Neural cell (in vitro differentiated cells): ENCODE data around the gene TRAK1. TPM values are rescaled to one million over a fixed set of nuclear protein-coding genes. Genes with fewer than 3 reads are reported as not detected.

Experiments used
- H2AFZ ChIP-seq: fragments of 200-600, 300-800 bp; sonication (generic), shearing (Covaris generic); 2 replicates; pipeline ENCODE4 v1.6.0; 2014; ENCODE audit warnings: low read depth, mild to moderate bottlenecking, antibody characterized with exemption, low read length, moderate library complexity
- H3F3A ChIP-seq: fragments of 200-600 bp; shearing (Covaris generic); 2 replicates; pipeline ENCODE4 v1.6.1; 2016; ENCODE audit warnings: mild to moderate bottlenecking, moderate library complexity, mixed read lengths, antibody characterized with exemption, low read length; ENCODE audit not compliant: insufficient read depth, poor library complexity, severe bottlenecking
- H3K27ac ChIP-seq: fragments of 200-600, 300-800 bp; sonication (generic), shearing (Covaris generic); 2 replicates; pipeline ENCODE4 v1.5.1; 2014; ENCODE audit warnings: mild to moderate bottlenecking, low read length, moderate library complexity
- H3K27me3 ChIP-seq: fragments of 300-800, 200-600 bp; sonication (generic), shearing (Covaris generic); 2 replicates; pipeline ENCODE4 v1.6.0; 2014; ENCODE audit warnings: mild to moderate bottlenecking, low read depth, low read length, moderate library complexity; ENCODE audit not compliant: insufficient read depth
- H3K36me3 ChIP-seq: fragments of 300-800, 200-600 bp; sonication (generic), shearing (Covaris generic); 2 replicates; pipeline ENCODE4 v1.5.1; 2014; ENCODE audit warnings: mild to moderate bottlenecking, antibody characterized with exemption, low read length, moderate library complexity; ENCODE audit not compliant: insufficient read depth
- H3K4me2 ChIP-seq: fragments of 300-800, 200-600 bp; sonication (generic), shearing (Covaris generic); 2 replicates; pipeline ENCODE4 v1.6.0; 2014; ENCODE audit warnings: mild to moderate bottlenecking, low read length
- H3K4me3 ChIP-seq: fragments of 300-800, 200-600 bp; sonication (generic), shearing (Covaris generic); 2 replicates; pipeline ENCODE4 v1.5.1; 2014; ENCODE audit warnings: mild to moderate bottlenecking, low read length, moderate library complexity
- H3K79me2 ChIP-seq: fragments of 200-600 bp; shearing (Covaris generic); replicated peaks from 2 replicates; pipeline ENCODE4 v1.6.0; 2014; ENCODE audit warnings: mild to moderate bottlenecking, low read length, moderate library complexity; ENCODE audit not compliant: insufficient read depth
- H3K9ac ChIP-seq: fragments of 300-800, 200-600 bp; sonication (generic), shearing (Covaris generic); 2 replicates; pipeline ENCODE4 v1.6.1; 2016; ENCODE audit warnings: mild to moderate bottlenecking, low read length, mixed read lengths
- H3K9me2 ChIP-seq: fragments of 200-600 bp; shearing (Covaris generic); 2 replicates; pipeline ENCODE4 v1.6.1; 2016; ENCODE audit warnings: mild to moderate bottlenecking, low read length, mixed read lengths; ENCODE audit not compliant: insufficient read depth
- H3K9me3 ChIP-seq: fragments of 200-600, 300-800 bp; sonication (generic), shearing (Covaris generic); 2 replicates; pipeline ENCODE4 v1.6.1; 2016; ENCODE audit warnings: mild to moderate bottlenecking, mixed run types, low read length, moderate library complexity, mixed read lengths
- H4K20me1 ChIP-seq: fragments of 200-600 bp; shearing (Covaris generic); 2 replicates; pipeline ENCODE4 v1.6.1; 2016; ENCODE audit warnings: mild to moderate bottlenecking, mixed run types; ENCODE audit not compliant: insufficient read depth
- EP300 ChIP-seq: fragments of 450-650 bp; conservative IDR thresholded peaks from 2 replicates; pipeline ENCODE4 v1.6.1; 2014; ENCODE audit warnings: antibody characterized with exemption, mild to moderate bottlenecking, moderate library complexity; ENCODE audit not compliant: poor library complexity, severe bottlenecking
- EZH2 ChIP-seq: fragments of 200-600, 300-800 bp; shearing (Covaris generic), sonication (generic); IDR thresholded peaks from 2 replicates; pipeline ENCODE4 v1.6.1; 2014; ENCODE audit warnings: antibody characterized with exemption, low read length, borderline replicate concordance, mild to moderate bottlenecking; ENCODE audit not compliant: insufficient read depth, poor library complexity, severe bottlenecking
- MXI1 ChIP-seq: fragments of 450-650 bp; conservative IDR thresholded peaks from 2 replicates; pipeline ENCODE4 v1.6.1; 2014; ENCODE audit warnings: antibody characterized with exemption, mild to moderate bottlenecking; ENCODE audit not compliant: poor library complexity, severe bottlenecking
- POLR2AphosphoS5 ChIP-seq: IDR thresholded peaks from 2 replicates; pipeline ENCODE4 v1.6.1; 2012
- RAD21 ChIP-seq: fragments of 450-650 bp; conservative IDR thresholded peaks from 2 replicates; pipeline ENCODE4 v1.6.1; 2014; ENCODE audit warnings: antibody characterized with exemption, mild to moderate bottlenecking, moderate library complexity
- REST ChIP-seq: IDR thresholded peaks from 2 replicates; pipeline ENCODE4 v1.6.1; 2012; ENCODE audit warnings: borderline replicate concordance
- SMC3 ChIP-seq: fragments of 450-650 bp; conservative IDR thresholded peaks from 2 replicates; pipeline ENCODE4 v1.6.1; 2014; ENCODE audit warnings: antibody characterized with exemption, mild to moderate bottlenecking, moderate library complexity; ENCODE audit not compliant: poor library complexity
- TAF1 ChIP-seq: IDR thresholded peaks from 2 replicates; pipeline ENCODE4 v1.6.1; 2012; ENCODE audit warnings: low read depth
- polyA plus RNA-seq: library from polyadenylated mRNA; depleted of rRNA; stranded (reverse); fragments of >200 nt; gene quantifications from 2 replicates; pipeline ENCODE4 v1.2.3, GENCODE V29; 2014
- TF ChIP-seq, protein P1 (sequence below): fragments of 450-650 bp; IDR thresholded peaks from 2 replicates; pipeline ENCODE4 v1.5.1; 2014; ENCODE audit warnings: antibody characterized with exemption, mild to moderate bottlenecking, moderate library complexity; ENCODE audit not compliant: poor library complexity, severe bottlenecking

The TRAK1 gene
- polyA plus RNA-seq, 1 donor from 2014 or later = 34.7 TPM

- H3K9ac ChIP-seq = no peak overlapping the region
- H3K9me2 ChIP-seq = no peaks in the 10 kb centered on the region
- H3F3A ChIP-seq = no peaks in the 10 kb centered on the region
- no peaks in the 10 kb centered on the region for H3K9me3 ChIP-seq
- no peaks in the 10 kb centered on the region for H3K36me3 ChIP-seq
- no peak for TF ChIP-seq POLR2AphosphoS5
- TF ChIP-seq EZH2 = no peak
- TF ChIP-seq, protein P1, sequence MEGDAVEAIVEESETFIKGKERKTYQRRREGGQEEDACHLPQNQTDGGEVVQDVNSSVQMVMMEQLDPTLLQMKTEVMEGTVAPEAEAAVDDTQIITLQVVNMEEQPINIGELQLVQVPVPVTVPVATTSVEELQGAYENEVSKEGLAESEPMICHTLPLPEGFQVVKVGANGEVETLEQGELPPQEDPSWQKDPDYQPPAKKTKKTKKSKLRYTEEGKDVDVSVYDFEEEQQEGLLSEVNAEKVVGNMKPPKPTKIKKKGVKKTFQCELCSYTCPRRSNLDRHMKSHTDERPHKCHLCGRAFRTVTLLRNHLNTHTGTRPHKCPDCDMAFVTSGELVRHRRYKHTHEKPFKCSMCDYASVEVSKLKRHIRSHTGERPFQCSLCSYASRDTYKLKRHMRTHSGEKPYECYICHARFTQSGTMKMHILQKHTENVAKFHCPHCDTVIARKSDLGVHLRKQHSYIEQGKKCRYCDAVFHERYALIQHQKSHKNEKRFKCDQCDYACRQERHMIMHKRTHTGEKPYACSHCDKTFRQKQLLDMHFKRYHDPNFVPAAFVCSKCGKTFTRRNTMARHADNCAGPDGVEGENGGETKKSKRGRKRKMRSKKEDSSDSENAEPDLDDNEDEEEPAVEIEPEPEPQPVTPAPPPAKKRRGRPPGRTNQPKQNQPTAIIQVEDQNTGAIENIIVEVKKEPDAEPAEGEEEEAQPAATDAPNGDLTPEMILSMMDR = no peak
- no peak for TF ChIP-seq SMC3
- TF ChIP-seq REST = no peak
- no peak for TF ChIP-seq EP300
- TF ChIP-seq MXI1 = no peak
- TF ChIP-seq TAF1 = no peak
- TF ChIP-seq RAD21 = no peak
- H3K4me3 ChIP-seq = no peak overlapping the region
- H3K27ac ChIP-seq = no peak overlapping the region
- no peak overlapping the region for H3K4me2 ChIP-seq
- H3K27me3 ChIP-seq = no peaks in the 10 kb centered on the region
- H2AFZ ChIP-seq = no peak overlapping the region
- peaks cover under 1% of the 10 kb centered on the region for H3K79me2 ChIP-seq
- no peaks in the 10 kb centered on the region for H4K20me1 ChIP-seq
These were observed 53.1 kb downstream of the TRAK1 start for GRCh38 chr3:42144209-42144608.

GRCh38 chr3:42148086-42148848 is 57.1 kb downstream of the TRAK1 start:
- no peaks in the 10 kb centered on the region for H3K27me3 ChIP-seq
- H3K79me2 ChIP-seq = peaks cover 41% of the 10 kb centered on the region
- no peaks in the 10 kb centered on the region for H4K20me1 ChIP-seq
- no peaks in the 10 kb centered on the region for H3F3A ChIP-seq
- no peaks in the 10 kb centered on the region for H3K36me3 ChIP-seq
- H3K9ac ChIP-seq = peak overlapping the region; percentile 85
- H3K4me2 ChIP-seq = peak overlapping the region; percentile 46
- no peak for TF ChIP-seq TAF1
- TF ChIP-seq, protein P1 = peak; percentile 20
- peak overlapping the region; percentile 70 for H3K4me3 ChIP-seq
- peak overlapping the region; percentile 98 for H3K27ac ChIP-seq
- no peaks in the 10 kb centered on the region for H3K9me2 ChIP-seq
- no peaks in the 10 kb centered on the region for H3K9me3 ChIP-seq
- H2AFZ ChIP-seq = peak overlapping the region; percentile 2
